GM12878 (cell line): ENCODE results near the gene SP2. TPM values are rescaled to one million over a fixed set of nuclear protein-coding genes. Genes with fewer than 3 reads are reported as not detected.

Experiments used
- ATAC-seq: fragments of 200-7000 bp; cut with Tn5 transposase; 3 replicates; pipeline ENCODE4 v1.9.1; 2020; ENCODE audit warnings: mild to moderate bottlenecking, moderate library complexity
- BruUV-seq: library from RNA; stranded (reverse); fragments of 400-500 nt; replicated peaks from 2 replicates; lab custom pipeline; 2021; lab: Mats Ljungman, UMichigan
- CTCF ChIA-PET: fragments of 300-600 bp; sonication (Branson Sonifier 250); formaldehyde crosslinking; extraction: SDS; loops from one replicate; lab custom pipeline; 2021; ENCODE audit warnings: inconsistent platforms; lab: Yijun Ruan, JAX
- POLR2A ChIA-PET: fragments of 350-600 bp; formaldehyde crosslinking; extraction: SDS; loops from one replicate; lab custom pipeline; 2021; ENCODE audit warnings: inconsistent platforms; lab: Charles Lee
- RAD21 ChIA-PET: fragments of 300-600 bp; sonication (Branson Sonifier 250); formaldehyde crosslinking; loops from one replicate; lab custom pipeline; 2023; ENCODE audit warnings: antibody characterized with exemption; ENCODE audit not compliant: unreplicated experiment; lab: Charles Lee
- SMC1A ChIA-PET: fragments of 300-600 bp; sonication (Branson Sonifier 250); formaldehyde crosslinking; loops from one replicate; lab custom pipeline; 2023; ENCODE audit not compliant: unreplicated experiment, uncharacterized antibody; lab: Charles Lee
- DNase-seq: peaks from one replicate; pipeline ENCODE4 v3.0.0-alpha.2; 2011; ENCODE audit warnings: low read depth, low spot score
- FAIRE-seq: peaks from 3 replicates; lab custom pipeline; 2011; peaks lifted over from hg19 to GRCh38; lab: Jason Lieb, UNC
- H2AFZ ChIP-seq: 2 replicates; pipeline ENCODE4 v1.6.0; 2011; ENCODE audit warnings: low read depth, low read length, control low read depth; ENCODE audit not compliant: control insufficient read depth
- H3K27ac ChIP-seq: 2 replicates; pipeline ENCODE4 v1.5.1; 2011; ENCODE audit warnings: control low read depth; ENCODE audit not compliant: control insufficient read depth, insufficient read depth
- H3K27me3 ChIP-seq, 2 experiments: replicated peaks in 1 of 2; 2 replicates each; pipeline versions ENCODE4 v1.6.0 to v1.6.1; 2011; ENCODE audit warnings: low read length in 1 of 2; ENCODE audit not compliant: control insufficient read depth in 2 of 2, insufficient read depth in 2 of 2
- H3K36me3 ChIP-seq, 2 experiments: 2 replicates each; pipeline ENCODE4 v1.5.1; 2011; ENCODE audit warnings: low read length in 1 of 2; ENCODE audit not compliant: control insufficient read depth in 2 of 2, insufficient read depth in 2 of 2
- H3K4me1 ChIP-seq: 2 replicates; pipeline ENCODE4 v1.6.1; 2011; ENCODE audit warnings: mild to moderate bottlenecking, low read length, moderate library complexity, mixed read lengths; ENCODE audit not compliant: control insufficient read depth, insufficient read depth
- H3K4me2 ChIP-seq: 2 replicates; pipeline ENCODE4 v1.6.0; 2011; ENCODE audit warnings: control low read depth; ENCODE audit not compliant: control insufficient read depth, insufficient read depth
- H3K4me3 ChIP-seq: fragments of 200-600 bp; sonication (generic); 2 replicates; pipeline ENCODE4 v1.5.1; 2016
- H3K79me2 ChIP-seq: 2 replicates; pipeline ENCODE4 v1.6.0; 2011; ENCODE audit warnings: low read length; ENCODE audit not compliant: control insufficient read depth, insufficient read depth
- H3K9ac ChIP-seq: 2 replicates; pipeline ENCODE4 v1.8.0; 2011; ENCODE audit warnings: low read length, control low read depth, mixed read lengths; ENCODE audit not compliant: control insufficient read depth, insufficient read depth
- H3K9me3 ChIP-seq: replicated peaks from 3 replicates; pipeline ENCODE4 v1.5.1; 2011; ENCODE audit warnings: mild to moderate bottlenecking, low read length; ENCODE audit not compliant: control insufficient read depth, insufficient read depth
- H4K20me1 ChIP-seq: 2 replicates; pipeline ENCODE4 v1.6.0; 2011; ENCODE audit not compliant: control insufficient read depth, insufficient read depth
- ATF2 ChIP-seq: IDR thresholded peaks from 2 replicates; pipeline ENCODE4 v1.6.1; 2012; ENCODE audit warnings: low read length, inconsistent platforms
- ESRRA ChIP-seq: IDR thresholded peaks from 2 replicates; pipeline ENCODE4 v1.6.1; 2012; ENCODE audit warnings: mild to moderate bottlenecking, low read length, improper control_type of control experiment
- ETV6 ChIP-seq, 2 experiments: fragments of 450-650 bp in 1 of 2; IDR thresholded peaks in 1 of 2; conservative IDR thresholded peaks in 1 of 2; 2 replicates each; pipeline ENCODE4 v1.6.1; 2014; ENCODE audit warnings: antibody characterized with exemption in 1 of 2, borderline replicate concordance in 1 of 2, low read depth in 1 of 2, mild to moderate bottlenecking in 1 of 2, moderate library complexity in 1 of 2
- FOS ChIP-seq: IDR thresholded peaks from 3 replicates; pipeline ENCODE4 v1.6.1; 2011; ENCODE audit warnings: borderline replicate concordance; ENCODE audit not compliant: insufficient read length; ENCODE audit errors: extremely low read depth
- POLR2AphosphoS2 ChIP-seq: IDR thresholded peaks from 2 replicates; pipeline ENCODE4 v1.6.1; 2011; ENCODE audit warnings: low read depth, mild to moderate bottlenecking, low read length, improper control_type of control experiment, moderate library complexity
- POU2F2 ChIP-seq: IDR thresholded peaks from 3 replicates; pipeline ENCODE4 v1.6.1; 2011; ENCODE audit warnings: low read depth, mild to moderate bottlenecking, low read length, borderline replicate concordance
- SMAD1 ChIP-seq: fragments of 450-650 bp; IDR thresholded peaks from 2 replicates; pipeline ENCODE4 v1.6.1; 2018; ENCODE audit warnings: mild to moderate bottlenecking, low read depth; ENCODE audit not compliant: partially characterized antibody
- SP1 ChIP-seq: IDR thresholded peaks from one replicate; pipeline ENCODE4 v1.6.1; 2011; ENCODE audit warnings: low read depth, low read length
- TCF7 ChIP-seq: IDR thresholded peaks from 2 replicates; pipeline ENCODE4 v1.6.1; 2014; ENCODE audit warnings: antibody characterized with exemption, borderline replicate concordance
- WGBS: methylation state at CpG from one replicate; pipeline ENCODE4 v1.1.6; 2016; ENCODE audit warnings: low lambda C conversion rate; ENCODE audit not compliant: insufficient replicate concordance, insufficient coverage; ENCODE audit errors: missing lambda C conversion rate; 5-methylcytosine and 5-hydroxymethylcytosine counted together
- in situ Hi-C: fragments of 300-500 bp; cut with MboI; formaldehyde crosslinking; loops from 9 replicates; pipeline ENCODE4 v1.14.3; 2018; ENCODE audit warnings: mixed read lengths
- intact Hi-C: fragments of 100-400 bp; cut with micrococcal nuclease; formaldehyde crosslinking; loops from one replicate; pipeline ENCODE4 v1.14.2; 2022; ENCODE audit not compliant: unreplicated experiment
- polyA plus RNA-seq, 11 experiments: library from polyadenylated mRNA; depleted of rRNA in 4 of 11; unstranded in 6 of 11; stranded (reverse) in 5 of 11; fragments of >200 nt; fragmentation: Nextera tagmentation in 4 of 11; fragmentation: Illumina TruSeq in 1 of 11; extraction: Ambion mirVana in 4 of 11; extraction: Trizol in 1 of 11; gene quantifications; 1 replicate in 1 of 11; 2 replicates in 10 of 11; pipeline versions ENCODE4 v1.2.1 to v1.2.3, GENCODE V29; 2011 to 2016; ENCODE audit warnings: inconsistent platforms in 2 of 11, missing spikeins in 2 of 11, low read depth in 1 of 11
- total RNA-seq, 4 experiments: library from RNA; depleted of rRNA in 3 of 4; stranded (reverse); fragments of >200 nt in 3 of 4; fragmentation: Illumina TruSeq in 1 of 4; extraction: Trizol in 1 of 4; gene quantifications; 2 replicates each; pipeline versions ENCODE4 v1.2.1 to v1.2.3, GENCODE V29; 2013 to 2021

Gene SP2
- total and polyA plus RNA-seq, 10 of the 15 experiments (the other 5 are each of a cell fraction or from before 2014, with no cell fraction given): 1.2 to 19.1 (median 4.8) TPM

- POLR2A ChIA-PET: no interaction called here
- no TSS peak for BruUV-seq
- in situ Hi-C loops: no loop called here
Observed at GRCh38 chr17:47888293-47888692, 7.7 kb upstream of the SP2 start.

More at GRCh38 chr17:47888293-47888692, 7.7 kb upstream of the SP2 start:
- ATAC-seq: no peak
- ChIA-PET RAD21 (interaction anchor here (1.1 to 10.9 kb wide), 2 partner anchors 46 to 130 kb away, joined by 3 to 206 read pairs; partner anchors contain the start of gene SCRN2), SMC1A (interaction anchor here (4.1 to 14.5 kb wide), 2 partner anchors 41 to 129 kb away, joined by 19 to 231 read pairs; partner anchors contain the start of genes SCRN2 and SP6), CTCF (interaction anchor here (0.6 to 14.9 kb wide), 4 partner anchors 32 to 130 kb away, joined by 3 to 502 read pairs (median 14); partner anchors contain the start of genes SCRN2 and SP6)
- Histone ChIP-seq H3K4me2 (no peak overlapping the region), H3K79me2 (no peaks in the 10 kb centered on the region), H3K9me3 (no peaks in the 10 kb centered on the region), H3K4me1 (peaks cover 9% of the 10 kb centered on the region), H3K27ac (no peak overlapping the region), H3K36me3 (no peaks in the 10 kb centered on the region; a peak in 1 of 4 replicates), H3K9ac (no peak overlapping the region), H3K4me3 (no peak overlapping the region), H3K27me3 (no peaks in the 10 kb centered on the region), H4K20me1 (no peaks in the 10 kb centered on the region), H2AFZ (no peak overlapping the region)
- 40% methylated on average over 6 of the region's 6 CpGs for WGBS
- no peak for FAIRE-seq
- intact Hi-C loops: no loop called here
- no peak for DNase-seq
- no peak for TF ChIP-seq ETV6 (conservative IDR thresholded peaks at IDR 0.05 in 1 of 2, IDR thresholded peaks at IDR 0.05 in 1 of 2; ENCODE audit: borderline replicate concordance in 1 of 2, low read depth in 1 of 2)
- no peak for TF ChIP-seq POLR2AphosphoS2
- no peak for TF ChIP-seq SMAD1
- no peak for TF ChIP-seq ESRRA
- no peak for TF ChIP-seq SP1
- TF ChIP-seq FOS: no peak
- no peak for TF ChIP-seq TCF7
- TF ChIP-seq POU2F2: no peak
- TF ChIP-seq ATF2: no peak
